H1 (cell line): ENCODE measurements around the gene CALHM5. TPM values are rescaled to one million over a fixed set of nuclear protein-coding genes. Genes with fewer than 3 reads are reported as not detected.

Source experiments
- CTCF ChIA-PET: fragments of 300-600 bp; sonication (Branson Sonifier 250); formaldehyde crosslinking; loops from one replicate; lab custom pipeline; 2021; ENCODE audit not compliant: partially characterized antibody; lab: Charles Lee
- POLR2A ChIA-PET: fragments of 300-600 bp; sonication (Branson Sonifier 250); formaldehyde crosslinking; loops from one replicate; lab custom pipeline; 2021; ENCODE audit warnings: inconsistent platforms; ENCODE audit not compliant: partially characterized antibody; lab: Charles Lee
- DNase-seq, 2 experiments: peaks; one replicate each; pipeline versions ENCODE4 v3.0.0 to v3.0.0-alpha.2; 2010 to 2022; ENCODE audit warnings: low spot score in 2 of 2, low read depth in 1 of 2, mixed read lengths in 1 of 2
- FAIRE-seq: peaks from 2 replicates; lab custom pipeline; 2011; peaks lifted over from hg19 to GRCh38; lab: Jason Lieb, UNC
- H2AFZ ChIP-seq: 2 replicates; pipeline ENCODE4 v1.8.1; 2012; ENCODE audit warnings: low read length, inconsistent platforms
- H2AK5ac ChIP-seq: 2 replicates; pipeline ENCODE4 v1.6.1; 2013; ENCODE audit warnings: low read depth, low read length
- H2BK120ac ChIP-seq: replicated peaks from 2 replicates; pipeline ENCODE3; 2013; ENCODE audit warnings: low read depth, low read length, inconsistent platforms
- H2BK12ac ChIP-seq: 2 replicates; pipeline ENCODE4 v1.6.1; 2013; ENCODE audit warnings: low read depth, low read length
- H2BK15ac ChIP-seq: 2 replicates; pipeline ENCODE4 v1.6.1; 2013; ENCODE audit warnings: low read length
- H2BK20ac ChIP-seq: 2 replicates; pipeline ENCODE4 v1.6.1; 2013; ENCODE audit warnings: low read length
- H2BK5ac ChIP-seq: 2 replicates; pipeline ENCODE4 v1.6.1; 2013; ENCODE audit warnings: low read depth, low read length
- H3K14ac ChIP-seq: 2 replicates; pipeline ENCODE4 v1.6.1; 2013; ENCODE audit warnings: inconsistent platforms; ENCODE audit not compliant: insufficient read length
- H3K18ac ChIP-seq: 2 replicates; pipeline ENCODE4 v1.6.1; 2013; ENCODE audit warnings: low read length; ENCODE audit errors: extremely low read depth
- H3K23ac ChIP-seq: 2 replicates; pipeline ENCODE4 v1.6.1; 2013; ENCODE audit warnings: inconsistent platforms; ENCODE audit not compliant: insufficient read length
- H3K23me2 ChIP-seq: 2 replicates; pipeline ENCODE4 v1.6.1; 2013; ENCODE audit warnings: low read depth, low read length
- H3K27ac ChIP-seq: 2 replicates; pipeline ENCODE4 v1.6.1; 2011; ENCODE audit warnings: low read depth, low read length, inconsistent platforms
- H3K27me3 ChIP-seq, 4 experiments: replicated peaks in 1 of 4; 1 replicate in 1 of 4; 2 replicates in 3 of 4; pipeline versions ENCODE4 v1.6.1 to v1.8.1; 2011 to 2013; ENCODE audit warnings: low read length in 3 of 4, mild to moderate bottlenecking in 3 of 4, inconsistent platforms in 2 of 4, mixed read lengths in 2 of 4, moderate library complexity in 1 of 4; ENCODE audit not compliant: control insufficient read depth in 3 of 4, insufficient read depth in 3 of 4; ENCODE audit errors: extremely low read depth in 1 of 4
- H3K36me3 ChIP-seq, 4 experiments: 2 replicates each; pipeline versions ENCODE4 v1.6.1 to v1.8.1; 2011 to 2013; ENCODE audit warnings: mild to moderate bottlenecking in 4 of 4, low read length in 3 of 4, moderate library complexity in 2 of 4, control low read depth in 1 of 4, inconsistent platforms in 1 of 4; ENCODE audit not compliant: insufficient read depth in 4 of 4, control insufficient read depth in 2 of 4
- H3K4ac ChIP-seq: replicated peaks from 2 replicates; pipeline ENCODE3; 2013; ENCODE audit warnings: low read length, low read depth, mixed read lengths, inconsistent platforms; ENCODE audit not compliant: insufficient read length
- H3K4me1 ChIP-seq, 4 experiments: replicated peaks in 1 of 4; 1 replicate in 1 of 4; 2 replicates in 3 of 4; pipeline versions ENCODE4 v1.6.1 to v1.8.1; 2011 to 2013; ENCODE audit warnings: low read length in 3 of 4, inconsistent platforms in 2 of 4, mixed read lengths in 1 of 4; ENCODE audit not compliant: insufficient read depth in 4 of 4, control insufficient read depth in 3 of 4
- H3K4me2 ChIP-seq, 2 experiments: 2 replicates each; pipeline versions ENCODE4 v1.6.1 to v1.8.1; 2011 to 2013; ENCODE audit warnings: low read depth in 2 of 2, low read length in 2 of 2, control low read depth in 1 of 2, inconsistent platforms in 1 of 2, mild to moderate bottlenecking in 1 of 2; ENCODE audit not compliant: insufficient read depth in 1 of 2
- H3K4me3 ChIP-seq, 4 experiments: fragments of 200-600, 300-600 bp in 1 of 4; sonication (generic), shearing (Covaris generic), sonication (Bioruptor Twin) in 1 of 4; 2 replicates each; pipeline versions ENCODE4 v1.5.1 to v1.8.1; 2011 to 2016; ENCODE audit warnings: low read length in 4 of 4, low read depth in 3 of 4, control low read depth in 2 of 4, inconsistent platforms in 2 of 4, mild to moderate bottlenecking in 2 of 4, mixed read lengths in 1 of 4, moderate library complexity in 1 of 4; ENCODE audit not compliant: insufficient read depth in 2 of 4; ENCODE audit errors: extremely low read depth in 1 of 4
- H3K56ac ChIP-seq: replicated peaks from 2 replicates; pipeline ENCODE3; 2013; ENCODE audit warnings: low read depth, mild to moderate bottlenecking, mixed read lengths, low read length, inconsistent platforms; ENCODE audit not compliant: insufficient read length
- H3K79me1 ChIP-seq: 2 replicates; pipeline ENCODE4 v1.6.1; 2013; ENCODE audit warnings: low read depth, low read length, control low read depth
- H3K79me2 ChIP-seq, 2 experiments: 2 replicates each; pipeline versions ENCODE4 v1.6.1 to v1.8.1; 2012 to 2013; ENCODE audit warnings: low read length in 2 of 2, mild to moderate bottlenecking in 2 of 2, inconsistent platforms in 1 of 2; ENCODE audit not compliant: insufficient read depth in 2 of 2, control insufficient read depth in 1 of 2
- H3K9ac ChIP-seq, 4 experiments: replicated peaks in 1 of 4; 1 replicate in 1 of 4; 2 replicates in 3 of 4; pipeline versions ENCODE4 v1.6.1 to v1.8.1; 2011 to 2013; ENCODE audit warnings: low read depth in 3 of 4, low read length in 3 of 4, control low read depth in 2 of 4, mild to moderate bottlenecking in 2 of 4, moderate library complexity in 2 of 4, inconsistent platforms in 1 of 4; ENCODE audit errors: extremely low read depth in 1 of 4
- H3K9me3 ChIP-seq, 2 experiments: 2 replicates each; pipeline versions ENCODE4 v1.6.1 to v1.8.1; 2012 to 2013; ENCODE audit warnings: mild to moderate bottlenecking in 2 of 2, moderate library complexity in 2 of 2, control low read depth in 1 of 2, inconsistent platforms in 1 of 2, low read depth in 1 of 2, low read length in 1 of 2, mixed read lengths in 1 of 2; ENCODE audit not compliant: insufficient read depth in 2 of 2
- H4K20me1 ChIP-seq, 2 experiments: replicated peaks in 1 of 2; 2 replicates each; pipeline versions ENCODE3 to v1.8.1; 2011 to 2013; ENCODE audit warnings: inconsistent platforms in 2 of 2, low read length in 2 of 2, mild to moderate bottlenecking in 1 of 2; ENCODE audit not compliant: insufficient read depth in 2 of 2, control insufficient read depth in 1 of 2
- H4K5ac ChIP-seq: 2 replicates; pipeline ENCODE4 v1.6.1; 2013; ENCODE audit warnings: low read length, low read depth, mixed read lengths, inconsistent platforms; ENCODE audit not compliant: insufficient read length
- H4K8ac ChIP-seq: 2 replicates; pipeline ENCODE4 v1.8.0; 2013; ENCODE audit warnings: mild to moderate bottlenecking, moderate library complexity, low read length, inconsistent platforms; ENCODE audit not compliant: insufficient read depth; ENCODE audit errors: extremely low read depth
- H4K91ac ChIP-seq: replicated peaks from 2 replicates; pipeline ENCODE3; 2013; ENCODE audit warnings: low read length, mixed read lengths, inconsistent platforms; ENCODE audit not compliant: insufficient read length
- FOSL1 ChIP-seq: IDR thresholded peaks from 2 replicates; pipeline ENCODE4 v1.6.1; 2011; ENCODE audit warnings: mild to moderate bottlenecking, low read depth, low read length, moderate library complexity; ENCODE audit not compliant: insufficient read depth
- KDM4A ChIP-seq: IDR thresholded peaks from one replicate; pipeline ENCODE4 v1.7.1; 2012; ENCODE audit warnings: low read depth, mild to moderate bottlenecking, moderate library complexity, low read length, inconsistent platforms; ENCODE audit not compliant: severe bottlenecking
- polyA plus RNA-seq, 7 experiments: library from polyadenylated mRNA; depleted of rRNA in 3 of 7; stranded (reverse) in 5 of 7; unstranded in 2 of 7; fragments of >200 nt in 5 of 7; fragments of 200-250 nt in 2 of 7; gene quantifications; 1 replicate in 5 of 7; 2 replicates in 1 of 7; 4 replicates in 1 of 7; pipeline versions ENCODE4 v1.2.1 to v1.2.3, GENCODE V29; 2011 to 2013; ENCODE audit warnings: missing spikeins in 2 of 7, mixed read lengths in 2 of 7
- total RNA-seq: library from RNA; stranded (reverse); fragmentation: NEBNext Ultra II Directional; extraction: Animal tissue kit (Norgen Biotek cat#: 25700); gene quantifications from 2 replicates; pipeline ENCODE4 v1.2.1, GENCODE V29; 2021

Gene CALHM5
- total and polyA plus RNA-seq, 2 of the 8 experiments (the other 6 are each of a cell fraction or from before 2014, with no cell fraction given), result 0.05 to 0.09 TPM

- H4K5ac ChIP-seq, result no peak within 1 kb of the TSS
- FAIRE-seq, result no peak
- no peak within 1 kb of the TSS for H3K9ac ChIP-seq
- H3K4me2 ChIP-seq, result no peak within 1 kb of the TSS
- CTCF ChIA-PET, result interaction anchor here (0.6 to 3.6 kb wide), 12 partner anchors 10 to 285 kb away, joined by 3 to 27 read pairs (median 4); partner anchors contain the start of gene RWDD1
- H3K27ac ChIP-seq, result no peak within 1 kb of the TSS
- no peak within 1 kb of the TSS for H3K4ac ChIP-seq
- H2AK5ac ChIP-seq, result no peak within 1 kb of the TSS
- POLR2A ChIA-PET, result interaction anchor here (1.5 kb wide), 1 partner anchor 17 kb away, joined by 4 read pairs; the partner anchor contains the start of gene RWDD1
- no peaks in the 10 kb centered on the region for H3K27me3 ChIP-seq
- H3K4me3 ChIP-seq, result no peak within 1 kb of the TSS
- no peaks in the 10 kb centered on the region for H3K9me3 ChIP-seq
- no peaks in the 10 kb centered on the region for H4K20me1 ChIP-seq
- DNase-seq, result no peak
- no peak within 1 kb of the TSS for H3K18ac ChIP-seq
- no peak within 1 kb of the TSS for H2BK5ac ChIP-seq
- no peaks in the 10 kb centered on the region for H3K4me1 ChIP-seq
- H3K56ac ChIP-seq, result no peak within 1 kb of the TSS
- H2BK20ac ChIP-seq, result no peak within 1 kb of the TSS
- no peaks in the 10 kb centered on the region for H3K23me2 ChIP-seq
- no peak within 1 kb of the TSS for H2BK120ac ChIP-seq
- no peak within 1 kb of the TSS for H3K14ac ChIP-seq
- H4K91ac ChIP-seq, result no peak within 1 kb of the TSS
- no peaks in the 10 kb centered on the region for H3K36me3 ChIP-seq
- H3K23ac ChIP-seq, result no peak within 1 kb of the TSS
- H3K79me1 ChIP-seq, result no peaks in the 10 kb centered on the region
- H2AFZ ChIP-seq, result no peak within 1 kb of the TSS; the same call in 1 of the 2 replicates
- no peak within 1 kb of the TSS for H2BK12ac ChIP-seq
- H4K8ac ChIP-seq, result no peak within 1 kb of the TSS
- H3K79me2 ChIP-seq, result no peaks in the 10 kb centered on the region
- no peak within 1 kb of the TSS for H2BK15ac ChIP-seq
- TF ChIP-seq KDM4A (no peak), FOSL1 (no peak)
Measured at GRCh38 chr6:116553451-116553850, 42.0 kb downstream of the CALHM5 start, which contains the start of gene CALHM4. TSS of gene CALHM4 (plus strand) at chr6:116553751. CDS start at chr6:116553794, 43 bp downstream.
